HG02759 (cell line): ENCODE results near the gene COL25A1.
"Not testable (repeated sequence)": the region's sequence is repeated elsewhere in the genome, so short reads cannot be mapped to it uniquely, and the experiment has no call there.

Source experiments
- ATAC-seq: cut with Tn5 transposase; IDR thresholded peaks from one replicate; pipeline ENCODE4 v1.9.1; 2021; ENCODE audit warnings: mild to moderate bottlenecking, moderate library complexity; ENCODE audit not compliant: unreplicated experiment

Gene COL25A1

DNA sequence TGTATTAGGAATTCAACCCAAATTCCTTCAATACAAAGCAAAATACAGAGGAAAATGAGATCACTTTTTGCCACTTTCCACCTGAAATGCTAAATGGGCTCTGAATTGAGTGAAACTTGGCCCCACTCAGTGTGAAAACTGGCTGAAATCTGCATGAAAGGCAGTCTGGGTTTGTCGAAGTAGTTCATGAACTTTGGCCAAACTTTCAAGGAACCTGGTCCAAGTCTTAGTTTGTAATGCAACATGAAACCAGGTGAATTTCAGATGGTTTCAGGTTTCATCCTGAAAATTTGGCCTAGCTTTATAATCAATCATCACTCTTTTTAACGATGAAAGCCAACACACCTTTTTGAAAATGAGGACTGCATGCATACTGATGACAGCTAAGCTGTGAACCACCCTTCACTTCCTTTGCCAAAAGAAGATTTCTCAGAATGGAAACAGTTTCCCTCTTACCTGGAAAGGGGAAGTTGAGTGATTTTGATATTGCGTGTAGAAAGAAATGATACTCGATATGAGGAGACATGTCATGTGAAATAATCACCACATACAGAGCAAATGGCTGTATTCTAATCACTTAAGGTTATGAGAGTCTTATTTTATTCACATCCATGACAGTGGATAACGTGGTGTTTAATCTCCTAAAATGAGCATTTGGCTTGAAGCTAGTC is 329.7 kb downstream of the COL25A1 start:
- no peak for ATAC-seq

DNA sequence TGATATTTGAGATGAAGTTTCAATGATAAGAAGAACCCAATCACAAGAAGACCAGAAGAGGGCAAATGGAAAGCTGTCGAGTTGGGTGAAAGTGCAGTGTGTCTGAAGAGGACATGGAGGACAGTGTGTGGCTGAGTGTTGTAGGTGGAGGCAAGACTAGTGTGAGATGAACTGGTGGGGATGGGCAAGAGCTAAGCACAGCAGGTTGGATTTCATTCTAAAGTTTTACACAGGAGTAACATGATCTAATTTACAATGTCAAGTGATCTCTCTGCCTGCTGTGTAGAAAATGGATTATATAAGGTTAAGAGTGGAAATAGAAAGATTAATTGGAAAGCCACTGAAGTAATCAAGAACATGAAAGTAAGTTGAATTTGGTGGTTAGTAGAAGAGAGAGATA is 331.0 kb downstream of the COL25A1 start:
- no peak for ATAC-seq

DNA sequence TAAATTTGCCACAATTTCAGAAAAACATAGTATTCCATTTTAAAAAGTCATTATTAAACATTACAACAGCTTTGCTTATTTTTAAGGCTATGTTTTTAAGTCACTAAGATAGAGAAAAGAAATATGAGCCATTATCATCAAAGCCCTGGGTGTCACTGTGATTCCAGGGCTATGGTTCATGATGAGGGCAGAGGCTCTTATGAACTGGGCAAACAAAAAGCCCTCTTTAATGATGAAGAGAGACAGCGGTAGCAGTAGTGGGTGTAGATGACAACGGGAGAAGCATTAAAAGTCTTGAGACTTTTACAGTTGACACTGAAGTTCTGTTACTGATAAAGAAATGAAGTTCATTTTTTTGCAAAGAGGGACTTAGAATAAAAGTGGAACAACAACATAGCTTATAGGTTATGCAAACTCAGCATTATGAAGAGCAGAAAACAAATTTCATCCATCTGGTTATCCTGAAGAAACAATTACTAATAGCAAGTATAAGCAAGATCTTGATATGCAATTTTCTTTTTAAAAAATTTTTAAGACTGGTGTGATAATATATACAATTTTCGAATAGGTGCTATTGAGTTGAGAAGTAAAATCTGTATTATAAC is 336.9 kb downstream of the COL25A1 start:
- no peak for ATAC-seq

DNA sequence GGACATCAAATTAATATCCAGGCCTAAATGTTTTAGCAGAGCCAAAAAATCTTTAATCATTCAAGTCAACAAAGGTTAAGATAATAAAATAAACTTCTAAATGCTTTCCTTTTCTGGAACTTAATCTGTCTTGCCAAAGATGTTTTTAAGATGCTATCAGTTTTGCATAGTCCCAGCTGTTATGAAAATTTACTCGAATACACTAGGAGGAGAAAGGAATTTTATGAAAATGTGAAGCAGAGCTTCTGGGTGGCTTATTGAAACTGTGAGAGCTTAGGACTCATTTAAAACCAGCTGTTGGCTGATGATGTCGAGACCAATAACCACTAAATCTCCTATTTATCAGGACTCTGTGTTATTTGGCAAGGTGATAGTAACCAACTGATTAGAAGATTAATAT is 337.4 kb downstream of the COL25A1 start:
- ATAC-seq = no peak

DNA sequence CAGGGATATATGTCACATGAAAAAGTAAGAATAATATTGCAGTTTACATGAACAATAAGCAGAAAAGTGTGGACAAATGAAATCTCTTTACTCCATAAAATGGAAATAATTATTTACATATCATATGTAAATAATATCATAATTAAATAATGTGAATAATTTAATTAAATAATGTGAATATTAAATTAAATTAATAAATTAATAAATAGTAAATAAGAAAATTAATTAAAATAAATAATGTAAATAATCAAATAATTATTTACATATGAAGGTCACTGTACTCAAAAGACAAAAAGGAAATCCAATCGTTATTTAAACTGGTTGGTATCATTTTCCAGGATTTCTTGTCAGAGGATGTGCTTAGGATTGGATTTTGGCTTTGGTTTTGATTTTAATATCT is 338.5 kb downstream of the COL25A1 start:
- ATAC-seq = no peak

DNA sequence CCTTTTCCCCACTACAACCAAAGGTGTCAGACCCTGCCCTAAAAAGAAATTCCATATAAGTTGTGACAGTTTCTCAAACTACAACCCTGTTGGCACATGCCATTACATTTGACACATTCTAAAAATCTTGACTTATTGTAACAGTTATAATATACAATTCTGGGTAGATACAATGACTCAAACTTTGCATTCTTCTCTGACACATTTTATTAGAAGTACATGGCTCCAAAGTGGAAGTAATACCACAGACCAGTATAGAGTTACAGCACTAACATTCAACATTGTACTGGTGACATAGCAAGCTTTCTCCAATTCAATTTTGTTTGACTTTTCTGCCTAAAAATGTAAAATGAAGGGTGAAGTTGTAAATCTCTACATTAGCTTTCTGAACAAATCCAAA is 343.0 kb downstream of the COL25A1 start:
- ATAC-seq = no peak

DNA sequence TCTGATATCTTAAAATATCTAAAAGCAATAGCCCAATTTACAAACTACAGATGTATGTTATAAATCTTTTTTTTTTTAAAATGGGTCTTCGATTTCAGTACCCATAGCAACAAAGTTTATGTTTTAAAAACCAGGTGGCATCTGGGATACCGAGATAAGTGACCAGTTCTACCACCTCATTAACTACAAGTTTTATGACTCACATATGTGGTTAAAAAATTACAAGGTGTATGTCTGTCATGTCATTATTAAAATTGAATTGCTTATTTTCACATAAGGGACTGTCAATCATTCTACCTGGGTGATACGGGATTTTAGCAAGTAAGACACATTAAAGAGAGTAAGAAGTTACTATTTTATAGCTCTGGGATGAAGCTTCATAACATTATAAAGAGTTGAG is 347.6 kb downstream of the COL25A1 start:
- ATAC-seq = no peak

DNA sequence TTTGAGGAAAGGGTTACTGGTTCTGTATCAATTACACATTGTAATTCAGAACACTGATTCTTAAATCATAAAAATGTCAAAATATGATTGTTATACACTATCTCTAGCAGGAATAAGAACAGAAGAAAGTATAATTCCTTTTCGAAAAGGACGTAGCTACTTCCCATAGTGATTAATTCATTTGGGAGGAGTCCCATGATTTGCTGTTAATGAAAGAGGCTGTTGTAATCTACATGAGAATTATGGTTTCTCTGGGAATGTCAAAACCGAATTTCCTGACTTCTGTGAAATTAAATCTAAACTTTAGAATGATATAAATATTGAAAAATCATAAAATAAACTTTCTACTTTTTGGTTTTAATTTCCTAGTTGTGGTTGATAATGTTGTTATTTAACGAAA is 348.5 kb downstream of the COL25A1 start:
- no peak for ATAC-seq

DNA sequence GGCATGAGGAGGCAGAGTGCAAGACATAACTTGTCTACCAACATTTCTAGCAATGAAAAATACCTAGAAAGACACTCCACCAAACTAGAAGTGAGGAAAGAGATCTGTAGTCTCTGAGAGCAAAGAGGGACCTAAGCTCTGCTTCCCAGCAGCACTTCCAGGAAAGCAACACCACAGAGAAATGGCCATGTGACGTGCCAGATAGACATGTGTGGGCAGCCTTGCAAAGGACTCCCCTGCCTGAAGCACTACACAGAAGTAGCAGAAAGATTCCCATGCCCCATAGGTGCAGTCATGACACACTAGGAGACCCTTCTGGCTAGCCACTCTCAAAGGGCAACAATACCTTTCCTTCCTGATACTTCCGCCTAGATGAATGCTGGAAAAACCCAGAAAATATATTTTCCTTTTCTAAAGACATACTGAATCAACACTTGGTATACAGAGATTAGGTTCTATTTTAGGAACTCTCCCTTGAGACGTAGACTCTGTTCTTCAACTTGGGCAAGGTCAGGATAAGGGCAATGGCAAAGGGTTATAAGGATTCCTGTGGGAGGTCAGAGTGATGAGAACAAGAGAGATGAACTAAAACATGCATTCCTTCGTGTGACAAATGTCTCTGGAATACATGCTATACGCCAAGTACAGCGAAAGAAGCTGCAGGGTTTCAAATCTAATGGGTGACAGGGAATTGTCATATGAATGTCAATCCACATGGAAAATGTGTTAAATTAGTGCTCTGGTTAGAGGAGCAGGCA is 352.1 kb downstream of the COL25A1 start:
- no peak for ATAC-seq

DNA sequence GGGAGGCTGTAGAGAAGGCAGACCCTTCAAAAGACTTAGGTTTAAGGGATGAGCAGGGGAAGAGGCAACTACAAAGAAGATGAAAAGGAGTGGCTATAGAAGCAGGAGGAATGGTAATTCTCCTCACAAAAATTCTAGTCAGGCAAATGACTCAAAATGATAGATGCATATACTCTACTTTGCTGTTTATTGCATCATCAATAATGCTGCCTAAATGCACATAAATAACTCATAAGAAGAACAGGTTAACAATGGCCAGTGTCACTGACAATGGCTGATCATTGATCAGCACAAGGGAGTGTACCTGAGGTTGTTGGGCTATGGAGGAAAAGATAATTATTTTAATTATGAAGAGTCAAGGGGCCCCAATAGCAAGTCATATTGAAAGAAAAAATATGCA is 354.9 kb downstream of the COL25A1 start:
- no peak for ATAC-seq

DNA sequence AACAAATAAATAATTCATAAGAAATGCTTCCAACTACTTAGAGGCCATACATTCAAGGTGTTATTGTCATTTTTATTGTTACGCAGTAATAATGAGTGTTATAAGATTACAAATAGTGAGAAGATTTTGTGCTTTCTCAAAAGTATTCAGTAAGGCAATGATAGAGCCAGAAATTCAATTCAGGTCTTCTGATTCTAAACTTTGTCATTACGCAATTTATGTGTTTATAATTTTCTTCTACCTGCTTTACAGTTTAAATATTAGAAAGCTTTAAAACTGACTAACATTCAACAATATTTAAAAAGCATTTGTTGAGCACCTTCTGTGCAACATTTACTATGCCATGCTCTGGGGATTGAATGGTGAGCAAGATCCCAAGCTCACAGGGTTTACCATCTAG is 356.2 kb downstream of the COL25A1 start:
- no peak for ATAC-seq

DNA sequence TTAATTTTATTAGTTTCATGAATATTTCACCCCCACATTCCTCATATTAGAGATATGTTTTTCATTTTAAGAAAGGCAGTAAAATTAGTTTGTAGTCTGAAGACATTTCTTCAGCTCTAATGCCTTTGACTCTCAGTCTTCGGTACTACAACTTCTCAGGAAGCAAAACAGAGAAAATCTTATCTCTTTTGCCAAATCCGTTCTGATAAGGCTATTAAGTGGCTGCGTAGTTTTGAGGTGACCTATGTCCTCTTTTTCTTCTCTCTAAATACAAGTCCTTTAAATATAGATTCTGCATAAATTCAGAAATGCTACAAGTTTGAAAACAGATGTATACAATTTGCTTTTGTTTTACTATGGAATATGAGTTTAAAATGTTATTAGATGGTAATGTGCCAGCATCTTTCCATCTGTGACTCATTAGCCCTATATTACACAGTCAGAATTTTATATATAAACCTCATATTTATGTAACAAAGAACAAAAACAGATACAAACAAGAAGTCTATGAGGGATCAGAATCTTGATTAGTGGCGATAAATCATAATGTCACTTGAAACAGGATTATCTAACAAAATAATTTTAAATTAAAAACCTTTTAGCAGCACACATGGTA is 358.4 kb downstream of the COL25A1 start:
- no peak for ATAC-seq

DNA sequence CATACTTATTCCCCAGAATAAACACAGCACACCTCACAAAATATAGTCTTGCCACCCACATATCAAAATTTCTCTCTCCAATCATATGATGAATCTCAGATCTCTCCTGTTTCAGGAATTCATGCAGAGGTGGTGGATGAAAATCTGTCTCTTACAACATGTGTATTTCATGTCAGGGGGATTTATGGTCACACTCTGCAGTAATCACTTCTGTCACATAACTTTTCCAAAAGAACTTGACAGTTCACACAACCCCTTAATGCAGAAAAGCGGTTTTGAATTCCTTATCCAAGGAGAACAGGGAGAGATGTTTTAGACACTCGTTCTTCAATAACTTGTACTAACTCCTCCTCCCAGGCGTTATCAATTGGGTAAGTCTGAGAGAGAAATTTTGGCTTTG is 359.1 kb downstream of the COL25A1 start:
- ATAC-seq = no peak

DNA sequence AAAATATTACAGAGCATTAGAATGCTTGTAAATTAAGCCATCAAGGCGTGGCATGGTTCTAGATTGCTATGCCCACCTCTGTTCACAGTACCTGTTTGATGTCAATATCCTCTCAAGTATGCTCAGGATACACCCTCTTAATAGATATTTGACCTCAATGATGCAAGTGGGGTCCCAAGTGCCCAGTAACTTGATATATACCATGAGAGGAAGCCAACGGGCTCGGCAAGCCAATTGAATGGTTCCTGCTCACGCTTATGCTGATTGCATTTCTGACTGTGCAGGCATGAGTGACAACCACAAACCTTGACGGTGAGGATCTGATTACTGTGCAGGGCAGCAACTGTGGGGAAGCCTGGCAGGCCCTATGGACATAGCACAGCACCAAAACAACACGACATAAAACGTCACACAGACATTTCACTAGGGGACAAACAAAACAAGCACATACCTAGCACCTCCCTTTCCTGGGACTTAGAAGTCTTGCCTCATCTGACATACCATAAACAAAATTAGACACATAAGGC is 360.5 kb downstream of the COL25A1 start:
- no peak for ATAC-seq

DNA sequence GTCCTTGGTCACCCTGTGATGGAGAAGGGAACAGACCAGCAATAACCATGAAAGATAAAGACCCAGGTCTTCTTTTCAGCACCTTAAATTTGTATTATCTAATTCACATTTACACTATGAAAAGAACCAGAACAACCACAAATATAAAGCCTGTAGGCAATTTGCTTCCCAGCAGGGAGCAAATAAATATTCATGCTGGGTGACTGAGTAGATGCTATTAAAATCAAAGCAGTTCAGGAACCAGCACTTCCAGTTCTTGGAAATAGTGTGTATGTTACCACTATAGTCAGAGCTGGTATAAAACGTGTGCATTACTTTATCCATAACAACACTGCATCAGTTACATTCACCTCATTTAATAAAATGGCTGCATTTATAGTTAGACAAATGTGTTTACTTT is 361.8 kb downstream of the COL25A1 start:
- no peak for ATAC-seq

DNA sequence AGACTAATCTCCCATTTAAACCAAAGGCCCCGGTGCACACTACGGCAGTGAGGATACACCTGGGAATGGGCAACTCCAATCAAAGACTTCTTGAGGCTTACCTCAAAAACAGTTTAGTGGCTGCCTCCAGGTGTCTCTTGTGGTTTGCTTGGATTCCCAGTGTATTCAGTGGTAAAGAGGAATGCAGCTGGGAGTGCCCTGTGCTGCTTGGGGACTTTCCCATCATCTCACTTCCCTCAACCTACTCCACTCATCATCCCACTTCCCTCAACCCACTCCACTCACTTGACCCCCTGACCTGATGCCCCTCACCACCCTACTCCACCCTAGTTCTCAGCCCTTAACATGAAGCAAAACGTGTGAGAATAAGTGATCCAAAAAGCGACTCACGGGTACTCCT is 362.3 kb downstream of the COL25A1 start:
- no peak for ATAC-seq

DNA sequence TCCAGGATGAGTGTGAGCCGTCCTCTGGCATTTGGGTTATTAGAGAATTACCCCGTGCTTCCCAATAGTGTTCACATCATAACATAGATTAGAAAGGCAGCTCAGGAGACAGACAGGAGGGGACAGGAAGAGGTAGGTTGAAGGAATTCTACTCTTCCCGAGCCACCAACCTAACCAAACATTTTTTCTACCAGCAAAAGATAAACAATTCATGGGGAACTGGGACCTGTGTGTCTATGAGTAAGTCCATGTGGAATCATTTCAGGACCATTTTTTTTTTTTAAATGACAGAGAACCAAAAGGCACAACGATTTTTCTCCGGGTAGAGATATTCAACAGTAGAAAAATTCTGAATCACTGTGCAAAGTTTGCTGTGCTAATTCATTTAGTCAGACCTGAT is 365.4 kb downstream of the COL25A1 start:
- no peak for ATAC-seq

DNA sequence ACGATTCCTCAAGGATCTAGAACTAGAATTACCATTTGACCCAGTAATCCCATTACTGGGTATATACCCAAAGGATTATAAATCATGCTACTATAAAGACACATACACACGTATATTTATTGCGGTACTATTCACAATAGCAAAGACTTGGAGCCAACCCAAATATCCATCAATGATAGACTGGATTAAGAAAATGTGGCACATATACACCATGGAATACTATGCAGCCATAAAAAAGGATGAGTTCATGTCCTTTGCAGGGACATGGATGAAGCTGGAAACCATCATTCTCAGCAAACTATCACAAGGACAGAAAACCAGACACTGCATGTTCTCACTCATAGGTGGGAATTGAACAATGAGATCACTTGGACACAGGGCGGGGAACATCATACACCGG is 368.5 kb downstream of the COL25A1 start:
- not testable (repeated sequence) for ATAC-seq

DNA sequence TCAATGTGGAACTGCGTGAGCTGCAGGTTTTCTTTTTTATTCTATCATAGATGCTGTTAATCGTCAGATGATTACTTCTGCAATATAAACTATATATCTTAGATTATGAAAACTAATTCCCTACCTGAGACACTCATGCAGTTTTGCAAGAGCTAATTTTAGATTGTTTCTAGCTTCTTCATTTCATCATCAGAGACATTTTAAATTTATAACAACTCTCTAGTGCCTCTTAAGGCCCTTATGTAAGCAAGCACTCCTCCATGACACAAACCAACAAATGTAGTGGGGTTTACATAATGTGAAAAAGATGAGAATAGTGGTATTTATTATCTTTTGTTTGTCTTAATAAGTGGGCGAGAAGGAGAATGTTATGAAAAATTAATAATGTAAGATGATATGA is 369.4 kb downstream of the COL25A1 start:
- ATAC-seq = no peak

DNA sequence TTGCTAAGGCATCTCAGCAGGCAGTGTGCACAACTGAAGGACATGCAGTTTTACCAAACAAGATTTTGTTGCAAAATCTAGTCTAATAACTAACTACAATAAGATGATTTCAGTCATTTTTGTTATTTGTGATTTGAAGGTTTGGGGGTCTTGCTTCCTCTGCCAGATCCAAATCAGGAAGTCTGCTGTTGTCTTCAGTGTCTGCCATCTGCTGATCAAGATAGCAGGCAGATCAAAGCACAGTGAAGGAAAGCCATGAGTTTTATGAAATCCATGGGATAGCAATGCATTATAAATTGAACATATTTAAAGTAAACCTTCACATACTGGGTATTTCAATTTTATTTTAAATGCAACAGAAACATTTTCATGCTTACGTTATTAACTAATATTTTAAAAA is 370.5 kb downstream of the COL25A1 start:
- ATAC-seq = no peak

DNA sequence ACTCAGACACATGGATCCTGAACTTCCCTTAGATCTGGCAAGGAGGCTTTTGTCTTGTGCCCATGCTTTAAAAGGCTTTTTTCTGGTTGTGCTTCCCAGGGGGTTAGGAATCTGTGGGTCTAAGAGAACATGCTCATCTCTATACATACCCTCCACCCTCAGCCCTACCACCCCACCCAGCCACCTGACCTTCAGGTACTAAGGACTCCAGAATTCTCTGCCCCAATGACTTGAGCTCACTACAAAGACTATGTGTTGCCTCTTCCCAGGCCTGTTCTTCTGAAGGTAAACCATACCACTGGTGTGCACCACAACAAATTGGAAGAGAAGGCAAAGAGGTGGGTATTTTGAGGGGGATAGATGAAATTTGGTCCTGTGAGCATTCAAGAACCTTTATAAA is 372.3 kb downstream of the COL25A1 start:
- no peak for ATAC-seq

DNA sequence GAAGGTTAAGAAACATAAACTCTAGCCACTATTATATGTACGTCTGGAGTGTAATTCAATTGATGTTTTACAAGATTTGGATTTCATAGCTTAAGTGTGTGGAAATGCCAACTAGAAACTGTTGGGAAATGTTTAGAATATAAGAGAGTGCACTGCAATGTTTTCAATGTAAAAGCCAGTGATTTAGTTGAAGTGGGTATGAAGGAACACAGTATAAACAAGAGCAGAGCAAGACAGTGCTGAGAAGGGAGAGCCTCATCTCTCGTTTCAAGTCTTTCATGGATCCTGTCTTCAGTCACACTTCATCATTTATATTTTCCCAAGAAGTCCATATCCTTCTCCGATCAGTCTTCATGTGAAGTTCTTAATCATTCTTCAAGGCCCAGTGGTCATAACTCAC is 375.7 kb downstream of the COL25A1 start:
- ATAC-seq = no peak
